Gastrocnemius medialis (tissue), 4 donors: ENCODE results near the gene C2orf68.
"Not testable (repeated sequence)": the region's sequence is repeated elsewhere in the genome, so short reads cannot be mapped to it uniquely, and the experiment has no call there.

ENCODE experiments used
- CTCF ChIP-seq, 5 experiments: fragments of 450-650 bp in 3 of 5; fragments of 200-600 bp in 2 of 5; sonication (generic) in 2 of 5; IDR thresholded peaks in 4 of 5; conservative IDR thresholded peaks in 1 of 5; 1 replicate in 4 of 5; 2 replicates in 1 of 5; pipeline ENCODE4 v1.5.1; 2016 to 2019; ENCODE audit warnings: antibody characterized with exemption in 5 of 5, mild to moderate bottlenecking in 3 of 5, moderate library complexity in 3 of 5
- POLR2A ChIP-seq, 2 donors: fragments of 450-650 bp; IDR thresholded peaks; one replicate each; pipeline ENCODE4 v1.6.1; 2017; ENCODE audit warnings: antibody characterized with exemption in 2 of 2, mild to moderate bottlenecking in 2 of 2, moderate library complexity in 2 of 2

GRCh38 chr2:85617723-85618122 lies 5.9 kb upstream of the C2orf68 start:
- not testable (repeated sequence) for TF ChIP-seq CTCF (IDR thresholded peaks at IDR 0.05 in 4 of 5, conservative IDR thresholded peaks at IDR 0.05 in 1 of 5); POLR2A (IDR thresholded peaks at IDR 0.05)
